ENCODE measurements around the gene KLK1. TPM values are rescaled to one million over a fixed set of nuclear protein-coding genes. Genes with fewer than 3 reads are reported as not detected.
"Not testable (repeated sequence)": the region's sequence is repeated elsewhere in the genome, so short reads cannot be mapped to it uniquely, and the experiment has no call there.

KLK1 gene
- total RNA-seq, 1 experiment from 2014 or later, result not detected

DNA sequence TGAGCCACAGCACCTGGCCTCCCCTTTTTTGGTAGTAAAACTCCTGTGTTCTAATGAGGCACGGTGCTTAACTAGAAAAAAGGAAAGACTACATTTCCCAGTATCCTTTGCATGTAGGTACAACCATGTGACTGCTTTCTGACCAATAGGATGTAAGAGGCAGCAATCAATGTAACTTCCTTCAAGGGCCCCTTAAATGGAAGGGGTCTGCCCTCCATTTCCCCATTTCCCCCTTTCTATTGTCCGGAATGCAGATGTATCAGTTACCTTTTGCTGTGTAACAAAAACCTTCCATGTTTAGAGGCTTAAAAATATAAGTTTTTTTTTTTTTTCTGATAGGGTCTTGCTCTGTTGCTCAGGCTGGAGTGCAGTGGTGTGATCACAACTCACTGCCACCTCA, 51.1 kb downstream of the KLK1 start:
- TF ChIP-seq EZH2 (IDR thresholded peaks at IDR 0.05; ENCODE audit: borderline replicate concordance, low read depth, low read length, poor library complexity, severe bottlenecking) (no peak), CTCF (conservative IDR thresholded peaks at IDR 0.05; ENCODE audit: low read depth, low read length) (no peak)
- CTCF ChIA-PET, result no interaction called here
- Histone ChIP-seq H3K27me3 (replicated peaks; ENCODE audit: insufficient read depth, low read depth, low read length, poor library complexity) (no peaks in the 10 kb centered on the region), H3K36me3 (ENCODE audit: insufficient read depth, low read length, poor library complexity, severe bottlenecking) (no peaks in the 10 kb centered on the region), H3K9me3 (ENCODE audit: low read depth, low read length, poor library complexity, severe bottlenecking) (no peaks in the 10 kb centered on the region), H3K4me1 (ENCODE audit: insufficient read depth, low read length, poor library complexity, severe bottlenecking) (peaks cover under 1% of the 10 kb centered on the region), H3K4me3 (ENCODE audit: low read depth, low read length, poor library complexity, severe bottlenecking) (no peak overlapping the region), H3K27ac (ENCODE audit: low read depth, low read length, poor library complexity, severe bottlenecking) (no peak overlapping the region)
- POLR2A ChIA-PET (ENCODE audit: low non-redundant PET), result no interaction called here
- DNase-seq (ENCODE audit: low spot score), result peak; percentile 52
- no TSS peak for BruUV-seq (replicated peaks)
- intact Hi-C loops (cut with micrococcal nuclease; ENCODE audit: unreplicated experiment), result no loop called here

DNA sequence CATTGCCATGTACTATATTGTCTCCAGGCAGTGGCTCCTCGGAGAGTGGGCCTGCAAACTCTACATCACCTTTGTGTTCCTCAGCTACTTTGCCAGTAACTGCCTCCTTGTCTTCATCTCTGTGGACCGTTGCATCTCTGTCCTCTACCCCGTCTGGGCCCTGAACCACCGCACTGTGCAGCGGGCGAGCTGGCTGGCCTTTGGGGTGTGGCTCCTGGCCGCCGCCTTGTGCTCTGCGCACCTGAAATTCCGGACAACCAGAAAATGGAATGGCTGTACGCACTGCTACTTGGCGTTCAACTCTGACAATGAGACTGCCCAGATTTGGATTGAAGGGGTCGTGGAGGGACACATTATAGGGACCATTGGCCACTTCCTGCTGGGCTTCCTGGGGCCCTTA, 52.7 kb downstream of the KLK1 start:
- H3K9me3 ChIP-seq (ENCODE audit: low read depth, low read length, poor library complexity, severe bottlenecking), result no peaks in the 10 kb centered on the region
- BruUV-seq (replicated peaks), result no TSS peak
- POLR2A ChIA-PET (ENCODE audit: low non-redundant PET), result no interaction called here
- no peak for DNase-seq (ENCODE audit: low spot score)
- no peak overlapping the region for H3K27ac ChIP-seq (ENCODE audit: low read depth, low read length, poor library complexity, severe bottlenecking)
- no peak overlapping the region for H3K4me3 ChIP-seq (ENCODE audit: low read depth, low read length, poor library complexity, severe bottlenecking)
- intact Hi-C loops (cut with micrococcal nuclease; ENCODE audit: unreplicated experiment), result no loop called here
- TF ChIP-seq CTCF (conservative IDR thresholded peaks at IDR 0.05; ENCODE audit: low read depth, low read length), result no peak
- no peak for TF ChIP-seq EZH2 (IDR thresholded peaks at IDR 0.05; ENCODE audit: borderline replicate concordance, low read depth, low read length, poor library complexity, severe bottlenecking)
- no peaks in the 10 kb centered on the region for H3K27me3 ChIP-seq (replicated peaks; ENCODE audit: insufficient read depth, low read depth, low read length, poor library complexity)
- H3K4me1 ChIP-seq (ENCODE audit: insufficient read depth, low read length, poor library complexity, severe bottlenecking), result no peaks in the 10 kb centered on the region
- H3K36me3 ChIP-seq (ENCODE audit: insufficient read depth, low read length, poor library complexity, severe bottlenecking), result no peaks in the 10 kb centered on the region
- CTCF ChIA-PET, result no interaction called here

- H3K27me3 ChIP-seq (replicated peaks; ENCODE audit: insufficient read depth, low read depth, low read length, poor library complexity); H3K9me3 ChIP-seq (ENCODE audit: low read depth, low read length, poor library complexity, severe bottlenecking); BruUV-seq (replicated peaks); POLR2A ChIA-PET (ENCODE audit: low non-redundant PET); H3K4me1 ChIP-seq (ENCODE audit: insufficient read depth, low read length, poor library complexity, severe bottlenecking); intact Hi-C loops (cut with micrococcal nuclease; ENCODE audit: unreplicated experiment); H3K27ac ChIP-seq (ENCODE audit: low read depth, low read length, poor library complexity, severe bottlenecking); H3K36me3 ChIP-seq (ENCODE audit: insufficient read depth, low read length, poor library complexity, severe bottlenecking); DNase-seq (ENCODE audit: low spot score); CTCF ChIA-PET; H3K4me3 ChIP-seq (ENCODE audit: low read depth, low read length, poor library complexity, severe bottlenecking): not testable (repeated sequence)
These were observed 53.4 kb downstream of the KLK1 start, which contains the start of gene GPR32 for GRCh38 chr19:50770164-50770563. TSS of gene GPR32 (plus strand) at chr19:50770464. CDS start at chr19:50770601, 137 bp downstream.

Other genes with a start within 250 kb of the KLK1 start
- gene SYT3, start 183.9 kb downstream of the KLK1 start, total RNA-seq (2021), result 1.8 and 2.0 TPM in 2 replicates
- gene C19orf81, start 174.3 kb downstream of the KLK1 start, total RNA-seq (2021), result 6.2 and 10.5 TPM in 2 replicates
- gene SHANK1, start 104.0 kb downstream of the KLK1 start, total RNA-seq (2021), result 69.7 and 69.8 TPM in 2 replicates
- gene CLEC11A, start 100.4 kb downstream of the KLK1 start, total RNA-seq (2021), result 59.1 TPM in 2 replicates
- gene GPR32, start 53.3 kb downstream of the KLK1 start, total RNA-seq (2021), result not detected in 2 replicates
- not detected in 2 replicates for gene ACP4, start 33.4 kb downstream of the KLK1 start, total RNA-seq (2021)
- gene KLK15, start 9.8 kb upstream of the KLK1 start, total RNA-seq (2021), result not detected in 2 replicates
- gene KLK3, start 31.1 kb upstream of the KLK1 start, total RNA-seq (2021), result not detected in 2 replicates
- not detected in 2 replicates for gene KLK2, start 49.7 kb upstream of the KLK1 start, total RNA-seq (2021)
- not detected in 2 replicates for gene KLK4, start 87.6 kb upstream of the KLK1 start, total RNA-seq (2021)
- gene KLK5, start 129.3 kb upstream of the KLK1 start, total RNA-seq (2021), result not detected in 2 replicates
- not detected in 2 replicates for gene KLK6, start 145.8 kb upstream of the KLK1 start, total RNA-seq (2021)
- gene KLK7, start 160.1 kb upstream of the KLK1 start, total RNA-seq (2021), result not detected in 2 replicates
- not detected in 2 replicates for gene KLK8, start 177.8 kb upstream of the KLK1 start, total RNA-seq (2021)
- gene KLK10, start 195.9 kb upstream of the KLK1 start, total RNA-seq (2021), result not detected in 2 replicates
- not detected in 2 replicates for gene KLK11, start 202.8 kb upstream of the KLK1 start, total RNA-seq (2021)
- gene KLK12, start 211.2 kb upstream of the KLK1 start, total RNA-seq (2021), result not detected in 2 replicates
- not detected in 2 replicates for gene KLK13, start 241.3 kb upstream of the KLK1 start, total RNA-seq (2021)